ENCODE data around the gene SAMD7.

SAMD7 gene

DNA sequence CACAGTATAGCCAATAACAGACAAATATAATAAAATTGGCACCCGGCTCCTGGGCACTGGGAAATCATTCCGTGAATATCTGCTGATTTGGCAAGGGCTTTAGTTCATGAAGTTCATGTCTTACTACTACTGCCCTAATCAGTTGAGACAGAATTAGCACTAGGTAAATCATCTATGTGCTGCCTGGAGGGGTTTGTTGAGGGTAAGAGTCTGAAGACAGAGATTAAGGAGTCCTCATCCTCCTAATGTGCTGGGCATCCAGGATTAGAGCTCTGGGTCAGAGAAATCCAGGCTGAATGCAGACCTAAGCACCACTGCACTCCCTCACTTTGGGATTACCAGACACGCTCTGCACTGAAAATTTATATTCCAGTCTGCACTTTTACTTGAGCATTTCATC, 2.0 kb downstream of the SAMD7 start:
- no peak for DNase-seq (ENCODE audit: low spot score)

GRCh38 chr3:169914321-169914720, 2.9 kb downstream of the SAMD7 start:
- no peak for DNase-seq (ENCODE audit: low spot score)

- DNase-seq (ENCODE audit: low spot score), result no peak
Measured at GRCh38 chr3:169923189-169923588, 11.8 kb downstream of the SAMD7 start.

- no peak for DNase-seq (ENCODE audit: low spot score)
Measured at GRCh38 chr3:169923831-169924230, 12.5 kb downstream of the SAMD7 start.

- peak; percentile 85 for DNase-seq (ENCODE audit: low spot score)
Measured at GRCh38 chr3:169929830-169930519, 18.6 kb downstream of the SAMD7 start.

GRCh38 chr3:169930843-169931242, 19.5 kb downstream of the SAMD7 start:
- no peak for DNase-seq (ENCODE audit: low spot score)

GRCh38 chr3:169931747-169932520, 20.6 kb downstream of the SAMD7 start:
- DNase-seq (ENCODE audit: low spot score), result peak; percentile 93

- peak; percentile 53 for DNase-seq (ENCODE audit: low spot score)
Measured at GRCh38 chr3:169939320-169939719, 27.9 kb downstream of the SAMD7 start.

- DNase-seq (ENCODE audit: low spot score), result peak; percentile 74
Measured at GRCh38 chr3:169939751-169940150, 28.4 kb downstream of the SAMD7 start.

DNA sequence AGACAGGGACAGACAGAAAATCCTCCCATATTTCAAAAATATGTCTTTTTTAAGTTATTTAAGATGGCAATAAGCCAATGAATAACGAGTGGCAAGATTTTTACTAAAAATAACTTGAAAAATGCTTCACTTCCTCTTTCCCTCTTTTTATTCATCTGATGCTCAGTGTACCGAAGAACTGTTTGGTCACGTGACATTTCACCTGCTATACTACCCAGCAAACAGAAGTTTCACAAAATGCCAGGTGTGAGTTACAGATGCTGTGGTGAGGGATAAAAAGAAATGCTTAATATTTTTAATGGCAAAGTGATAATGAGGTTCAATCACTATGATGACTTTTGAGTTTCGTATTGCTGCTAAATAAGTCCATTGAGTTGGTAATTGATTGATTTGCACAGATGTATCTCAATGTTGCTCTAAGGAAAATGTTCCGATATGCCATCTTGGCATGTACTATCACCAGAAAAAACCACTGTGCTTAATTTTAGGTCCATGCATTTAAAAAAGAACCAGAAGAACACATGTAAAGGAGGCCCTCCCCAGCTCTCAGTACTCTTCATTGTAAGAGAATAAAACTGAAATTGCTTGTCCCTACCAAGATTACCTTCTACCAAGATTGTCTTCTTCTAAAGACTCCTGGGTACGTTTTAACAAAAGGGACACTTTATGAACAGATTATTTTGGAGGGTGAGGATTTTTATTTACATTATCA, 29.3 kb downstream of the SAMD7 start:
- DNase-seq (ENCODE audit: low spot score), result peak; percentile 98

- DNase-seq (ENCODE audit: low spot score), result peak; percentile 96
Measured at GRCh38 chr3:169945313-169945712, 33.9 kb downstream of the SAMD7 start.

- DNase-seq (ENCODE audit: low spot score), result no peak
Measured at GRCh38 chr3:169946336-169946735, 35.0 kb downstream of the SAMD7 start.

DNA sequence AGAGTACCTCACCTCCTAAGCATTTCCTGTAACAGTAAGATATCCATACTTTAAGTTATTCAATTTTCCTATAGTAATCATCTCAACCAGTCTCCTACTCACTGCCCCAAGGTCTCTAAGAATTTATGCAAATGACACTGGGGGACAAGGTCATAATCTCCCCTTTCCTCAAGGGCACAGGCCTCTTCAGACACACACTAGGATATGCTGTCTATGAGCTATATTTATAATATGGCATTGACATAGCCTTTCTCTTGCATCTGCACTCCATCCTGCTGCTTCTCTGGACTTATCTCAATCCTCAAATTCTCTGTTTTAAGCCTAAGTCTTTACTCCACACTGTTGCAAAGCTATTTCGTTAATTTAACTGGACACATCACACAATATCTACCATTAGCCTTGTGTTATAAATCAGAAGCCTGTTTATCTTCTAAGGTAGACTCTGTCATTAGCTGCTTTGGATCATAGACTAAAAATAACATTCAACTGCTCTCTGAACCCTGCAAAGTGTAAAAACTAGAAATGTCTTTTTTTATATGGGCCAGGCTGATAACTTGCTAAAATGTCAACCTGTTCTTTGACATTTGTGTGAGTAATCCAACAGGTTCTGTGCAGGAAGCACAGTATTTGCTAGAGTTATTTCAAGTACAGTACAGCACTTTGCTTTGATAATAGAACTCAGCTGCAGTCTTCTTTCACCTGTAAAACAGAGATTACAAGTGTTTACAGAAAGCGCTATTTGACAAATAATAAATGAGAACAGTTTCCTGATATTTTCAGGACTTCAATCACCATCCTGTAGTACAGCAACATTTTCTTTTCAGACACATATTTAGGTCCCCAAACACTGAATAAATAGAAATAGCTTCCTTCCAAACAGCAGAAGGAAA, 37.4 kb downstream of the SAMD7 start:
- peak; percentile 44 for DNase-seq (ENCODE audit: low spot score)

DNA sequence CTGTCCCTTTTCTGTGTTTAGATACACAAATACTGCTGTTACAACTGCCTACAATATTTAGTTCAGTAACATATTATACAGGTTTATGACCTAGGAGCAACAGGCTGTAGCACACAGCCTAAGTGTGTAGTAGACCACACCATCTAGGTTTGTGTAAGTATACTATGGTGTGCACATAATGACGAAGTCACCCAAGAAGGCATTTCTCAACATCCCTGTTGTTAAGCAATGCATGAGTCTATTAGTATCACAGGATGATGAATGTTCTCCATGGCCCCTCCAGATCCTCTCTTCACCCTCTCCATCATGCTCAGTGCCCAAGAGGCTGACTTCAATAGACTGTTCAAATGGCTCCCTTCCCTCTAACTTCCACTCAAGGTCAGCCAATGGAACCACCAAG, 40.7 kb downstream of the SAMD7 start:
- no peak for DNase-seq (ENCODE audit: low spot score)

GRCh38 chr3:169953462-169954141, 42.2 kb downstream of the SAMD7 start:
- no peak for DNase-seq (ENCODE audit: low spot score)

GRCh38 chr3:169954142-169954756, 42.9 kb downstream of the SAMD7 start:
- DNase-seq (ENCODE audit: low spot score), result peak; percentile 60

- DNase-seq (ENCODE audit: low spot score), result no peak
Measured at GRCh38 chr3:169955406-169955805, 44.0 kb downstream of the SAMD7 start.

- no peak for DNase-seq (ENCODE audit: low spot score)
Measured at GRCh38 chr3:169964176-169964575, 52.8 kb downstream of the SAMD7 start.

GRCh38 chr3:169965562-169966427, 54.4 kb downstream of the SAMD7 start:
- DNase-seq (ENCODE audit: low spot score), result peak; percentile 69

GRCh38 chr3:169966428-169966950, 55.1 kb downstream of the SAMD7 start, which contains the start of gene SEC62:
SEC62 (plus strand) TSS chr3:169966807; CDS start chr3:169966823, 16 bp downstream.
- DNase-seq (ENCODE audit: low spot score), result peak; percentile 97

Data from NAMALWA (cell line).